ENCODE results near the gene PKNOX2.

PKNOX2 gene

DNA sequence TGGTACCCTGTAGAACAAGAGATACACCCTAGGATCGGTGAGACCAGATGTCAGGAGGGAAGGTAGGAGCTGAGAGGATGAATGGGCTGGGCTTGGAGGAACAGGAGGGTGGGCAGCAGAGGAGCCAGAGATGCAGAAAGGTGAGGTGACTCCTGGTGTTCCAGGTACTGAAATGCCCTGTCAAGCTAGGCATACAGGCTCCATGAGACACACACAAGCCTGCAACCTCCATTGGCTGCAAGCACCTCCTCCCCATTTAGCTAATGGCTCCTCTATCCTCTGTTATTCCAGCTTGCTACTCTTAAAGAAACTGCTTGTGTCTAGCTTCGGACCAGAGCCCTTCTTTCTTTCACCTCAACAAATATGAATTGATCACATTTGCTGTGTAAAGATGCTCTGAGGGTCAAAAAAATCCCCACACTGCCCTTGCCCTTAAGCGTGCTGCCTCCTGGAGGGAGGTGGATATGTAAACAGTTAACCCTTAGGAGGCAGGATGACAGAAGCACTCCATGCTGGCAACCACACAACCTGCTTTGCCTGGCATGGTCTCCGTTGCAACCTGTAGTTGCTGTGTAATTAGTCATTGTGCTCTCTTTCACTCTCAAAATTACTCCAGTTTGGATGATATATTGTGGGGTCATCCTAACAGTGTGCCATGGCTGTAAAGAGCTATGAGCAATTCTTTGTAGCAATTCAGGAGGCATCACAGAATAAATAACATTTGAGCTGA, 156.0 kb downstream of the PKNOX2 start:
- DNase-seq, result no peak

DNA sequence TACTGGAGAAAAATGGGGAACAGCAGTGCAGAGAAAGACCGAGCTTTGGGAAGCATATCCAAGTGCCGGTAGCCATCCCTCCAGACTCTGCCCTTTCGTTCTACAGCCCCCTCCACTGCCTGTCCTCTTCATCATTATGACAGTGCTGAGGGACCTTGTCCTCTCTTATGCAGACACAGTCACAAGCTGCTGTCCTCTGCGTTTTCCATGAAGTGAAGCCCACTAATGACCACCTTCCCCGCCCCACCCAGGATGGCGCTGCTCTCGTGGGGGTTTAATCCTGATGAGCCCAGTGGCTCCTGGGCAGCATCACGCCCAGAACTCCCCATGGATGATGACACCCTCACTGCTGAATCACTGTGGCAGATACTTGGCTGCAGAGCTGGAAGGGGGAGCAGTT, 157.7 kb downstream of the PKNOX2 start:
- no peak for DNase-seq

DNA sequence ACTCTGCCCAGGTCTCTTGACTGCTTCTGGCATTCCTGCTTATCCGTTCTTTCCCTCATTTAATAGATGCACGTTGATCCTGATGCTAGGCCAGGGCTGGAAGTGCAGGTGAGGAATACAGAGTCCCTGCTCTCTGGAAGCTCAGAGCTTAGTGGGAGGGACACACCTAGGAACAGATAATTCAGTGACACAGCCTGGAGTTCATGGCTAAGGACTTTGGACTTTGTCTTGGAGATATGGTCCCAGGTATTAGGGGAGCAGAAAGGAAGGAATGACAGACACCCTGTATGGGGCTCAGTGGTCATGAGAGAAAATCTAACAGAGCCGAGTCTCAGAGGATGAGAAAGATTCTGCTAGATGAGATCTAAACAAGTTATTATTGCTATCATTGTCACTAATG, 160.6 kb downstream of the PKNOX2 start:
- DNase-seq, result no peak

DNA sequence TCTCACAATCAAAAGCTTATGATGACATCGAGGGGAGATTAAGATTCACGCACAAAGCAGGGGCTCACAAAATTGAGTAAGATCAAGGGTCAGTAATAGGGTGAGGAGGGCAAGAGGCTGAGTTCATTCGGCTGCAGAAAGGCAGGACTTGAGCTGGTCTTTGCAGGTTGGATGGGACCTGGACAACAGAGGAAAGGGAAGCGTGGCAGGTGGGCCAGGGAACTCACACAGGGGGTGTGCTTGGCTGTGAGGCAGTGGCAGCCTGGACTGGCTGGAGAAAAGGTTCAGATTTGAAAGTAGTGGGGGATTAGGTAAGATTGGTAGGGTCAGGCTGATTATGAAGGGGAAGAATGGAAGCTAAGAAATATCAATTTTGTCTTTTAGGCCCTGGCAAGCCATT, 161.6 kb downstream of the PKNOX2 start:
- DNase-seq, result no peak

DNA sequence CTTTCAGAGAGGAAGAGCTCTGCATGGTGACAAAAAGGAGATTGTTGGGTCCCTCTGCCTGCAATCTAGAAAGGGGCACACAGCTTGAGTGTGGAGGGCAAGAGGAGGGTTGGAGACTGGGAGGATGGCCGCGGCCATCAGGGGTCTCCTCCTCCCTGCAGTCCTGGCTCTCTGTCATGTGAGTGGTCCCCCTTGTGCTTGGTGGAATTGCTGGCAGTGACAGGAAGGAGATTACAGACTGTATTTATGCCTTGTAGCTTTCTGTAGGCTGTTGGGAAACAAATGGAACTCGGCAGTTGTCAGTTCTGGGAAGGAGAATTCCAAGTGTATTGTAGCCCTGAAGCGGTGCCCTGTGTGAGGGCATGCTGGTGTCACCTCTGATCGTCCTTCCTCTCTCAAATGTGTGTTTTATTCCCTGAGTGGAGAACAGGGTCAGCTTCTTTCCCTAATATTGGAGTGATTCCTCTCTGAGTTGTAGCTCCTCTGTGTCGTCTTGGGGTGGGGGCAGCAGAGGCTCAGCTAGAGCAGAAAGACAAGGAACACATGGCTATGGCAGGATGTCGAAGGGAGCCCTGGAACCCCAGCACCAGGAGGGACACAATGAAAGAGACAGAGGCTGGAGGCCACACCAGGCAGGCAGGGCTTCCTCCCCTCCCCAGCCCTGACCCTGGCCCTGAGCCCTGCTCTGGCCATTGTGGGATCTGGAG, 163.1 kb downstream of the PKNOX2 start:
- no peak for DNase-seq

DNA sequence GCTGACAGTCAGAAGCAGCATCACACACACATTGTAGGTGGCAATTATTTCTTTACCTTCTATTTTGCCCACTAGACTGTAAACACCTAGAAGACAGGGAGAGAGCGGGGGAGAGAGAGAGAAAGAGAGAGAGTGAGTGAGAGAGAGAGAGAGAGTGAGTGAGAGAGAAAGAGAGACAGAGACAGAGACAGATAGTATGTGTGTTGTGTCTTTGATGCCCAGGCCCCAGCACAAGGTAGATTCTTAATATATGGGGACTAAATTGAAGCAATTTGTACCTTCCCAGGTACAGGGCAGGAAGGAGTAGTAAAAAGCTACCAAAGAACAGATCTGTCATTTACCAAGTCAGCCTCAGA, 163.7 kb downstream of the PKNOX2 start:
- DNase-seq, result no peak

DNA sequence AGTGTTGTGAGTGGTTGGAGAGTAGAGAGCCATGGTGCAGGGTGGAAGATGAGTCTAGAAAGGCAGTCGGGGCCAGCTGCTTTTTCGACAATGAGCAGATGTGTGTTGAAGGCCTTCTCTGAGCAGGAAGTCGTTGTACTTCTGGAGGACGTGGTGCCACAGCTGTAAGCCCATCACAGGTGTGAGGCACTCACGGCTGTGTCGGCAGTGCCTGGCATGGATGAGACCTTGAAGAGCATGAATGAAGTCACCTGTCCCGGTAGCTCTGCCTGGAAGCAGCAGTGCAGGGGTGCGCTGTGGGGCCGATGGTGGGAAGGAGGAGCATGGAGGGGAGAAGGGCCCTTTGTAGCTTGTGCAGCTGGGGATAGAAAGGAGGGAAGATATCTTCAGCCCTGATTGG, 165.2 kb downstream of the PKNOX2 start:
- DNase-seq, result no peak

DNA sequence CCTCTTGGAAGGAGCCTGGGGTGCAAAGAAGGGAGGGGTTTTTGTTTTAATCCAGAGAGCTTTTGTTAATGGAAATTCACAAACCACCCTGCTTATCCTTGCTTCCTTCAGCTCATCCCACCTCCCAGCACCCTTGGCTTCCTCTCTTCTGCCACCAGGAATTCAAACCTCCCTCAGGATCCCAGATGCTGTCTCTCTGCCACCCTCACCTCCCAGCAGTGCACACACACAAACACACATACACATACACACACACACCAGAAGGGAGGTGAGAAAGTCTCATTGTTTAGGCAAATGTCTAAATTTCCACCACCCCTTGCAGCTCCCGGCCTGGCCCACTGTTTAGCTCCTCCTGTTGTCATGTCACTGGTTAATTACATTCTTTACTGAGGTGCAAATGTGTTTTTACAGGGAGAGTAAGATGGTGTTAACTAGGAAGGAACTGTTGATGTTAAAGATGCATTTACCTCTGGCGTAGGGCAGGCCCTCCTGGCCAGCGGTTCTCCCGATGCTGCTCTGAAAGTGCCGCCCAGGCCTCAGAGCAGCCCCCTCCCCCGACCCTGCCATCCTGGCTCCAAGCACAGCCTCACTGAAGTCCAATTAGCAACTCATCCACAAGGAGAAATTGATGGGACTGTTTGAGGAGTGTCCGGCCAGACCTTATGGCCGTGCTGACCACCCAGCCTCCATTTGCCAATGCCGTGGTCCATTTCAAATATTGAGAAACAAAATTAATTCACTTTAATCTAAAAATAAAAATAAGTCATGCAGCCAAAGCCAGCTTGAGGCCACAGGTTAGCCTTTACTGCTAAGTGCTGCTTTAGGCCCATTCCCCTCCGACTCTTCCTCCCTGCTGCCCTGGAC, 166.1 kb downstream of the PKNOX2 start:
- DNase-seq, result no peak

DNA sequence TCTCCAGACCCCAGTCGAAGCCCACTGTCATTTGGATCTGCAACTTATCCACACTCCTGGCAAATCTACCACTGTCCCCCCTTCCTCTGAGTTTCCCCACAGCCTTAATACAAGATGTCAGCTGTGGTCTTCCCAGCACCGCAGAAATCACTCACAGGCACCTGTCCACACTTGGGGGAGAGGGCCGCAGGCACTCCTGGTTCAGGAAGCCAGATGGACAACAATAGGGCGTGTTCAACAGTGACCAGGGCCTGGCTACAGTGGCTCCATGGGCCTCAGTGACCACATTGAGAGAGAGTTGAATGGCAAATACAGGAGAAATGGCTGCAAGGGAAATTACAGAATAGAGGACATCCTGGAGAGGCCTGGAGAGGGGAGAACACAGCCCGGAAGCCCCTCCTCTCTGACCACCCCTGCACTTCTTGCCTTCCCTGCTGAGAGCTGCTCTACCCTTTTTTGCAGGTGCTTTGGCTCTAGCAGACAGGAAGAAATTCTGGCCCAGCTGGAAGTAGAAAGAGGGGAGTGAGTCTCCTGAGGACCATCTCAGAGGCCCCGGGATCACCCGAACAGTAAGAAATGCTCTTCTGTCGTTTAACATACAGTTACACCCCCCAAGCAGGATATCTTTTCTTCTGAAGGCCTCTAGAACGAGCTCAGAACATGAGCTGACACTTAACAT, 166.9 kb downstream of the PKNOX2 start:
- no peak for DNase-seq

DNA sequence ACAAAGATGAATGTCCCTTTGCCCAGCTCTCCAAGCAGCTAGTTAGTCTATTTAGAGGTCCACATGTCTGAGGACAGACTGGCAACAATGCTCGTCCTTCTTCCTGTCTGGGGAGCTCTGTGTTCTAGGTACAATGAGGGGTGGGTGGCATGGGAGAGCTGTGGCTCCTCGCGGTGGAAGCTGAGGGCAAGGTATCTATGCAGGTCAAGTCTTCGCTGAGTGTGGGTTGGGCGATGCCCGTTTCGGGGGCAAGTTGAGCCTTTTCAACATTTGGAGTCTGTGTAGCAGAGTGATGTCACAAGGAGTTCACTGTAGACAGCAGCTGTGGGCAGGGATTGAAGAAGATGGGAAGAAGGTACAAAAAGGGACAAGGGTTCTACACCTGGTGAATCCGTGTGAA, 168.3 kb downstream of the PKNOX2 start:
- no peak for DNase-seq

DNA sequence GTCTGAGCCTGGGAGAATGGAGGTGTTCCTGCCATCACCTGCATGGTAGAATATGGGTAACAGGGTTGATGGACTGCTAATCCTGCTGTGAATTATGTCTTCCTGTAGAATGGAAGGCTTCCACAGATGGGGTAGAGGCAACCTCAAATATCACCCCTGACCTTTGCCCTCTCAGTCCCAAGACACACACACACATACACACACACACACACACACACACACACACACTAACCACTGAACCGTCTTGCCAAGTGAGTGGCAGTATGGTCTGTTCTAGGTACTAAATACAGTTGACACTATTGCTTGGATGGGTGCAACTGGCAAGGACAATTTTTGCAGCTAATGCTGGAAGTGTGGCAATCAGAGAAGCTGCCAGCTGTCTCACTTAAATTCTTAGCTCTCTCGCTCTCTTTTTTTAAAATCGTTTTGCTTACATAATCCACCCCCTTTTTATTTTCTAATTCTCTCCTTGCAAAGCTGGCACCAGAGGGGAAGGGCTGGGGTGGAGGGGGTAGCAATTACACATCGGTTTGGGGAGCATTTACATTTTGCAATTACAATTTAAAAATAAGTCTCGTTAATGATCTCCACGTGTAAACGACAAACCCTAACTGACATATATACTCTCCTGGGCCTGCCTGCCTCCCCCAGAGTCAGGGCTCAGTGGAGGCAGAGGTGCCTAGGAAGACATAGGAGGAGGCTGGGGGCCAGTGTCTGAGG, 169.0 kb downstream of the PKNOX2 start:
- no peak for DNase-seq

DNA sequence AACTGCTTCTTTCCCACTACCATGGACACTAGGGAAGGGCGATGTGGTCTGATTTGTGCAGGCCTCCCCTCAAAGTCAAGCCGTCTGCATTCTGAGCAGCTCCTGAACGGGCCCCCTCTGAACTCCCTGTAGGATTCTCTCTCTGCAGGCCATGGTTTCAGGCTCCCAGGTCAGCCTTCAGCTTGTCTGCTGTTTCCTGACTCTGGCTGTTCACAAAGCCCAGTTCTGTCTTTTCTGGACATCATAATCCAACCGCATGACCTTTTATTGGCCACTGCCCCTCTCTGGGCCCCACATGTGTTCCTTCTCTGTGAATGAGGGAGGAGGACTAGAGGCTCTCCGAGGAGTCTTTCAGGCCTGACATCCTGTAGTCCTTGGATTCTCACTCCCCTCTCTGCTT, 170.6 kb downstream of the PKNOX2 start:
- no peak for DNase-seq

DNA sequence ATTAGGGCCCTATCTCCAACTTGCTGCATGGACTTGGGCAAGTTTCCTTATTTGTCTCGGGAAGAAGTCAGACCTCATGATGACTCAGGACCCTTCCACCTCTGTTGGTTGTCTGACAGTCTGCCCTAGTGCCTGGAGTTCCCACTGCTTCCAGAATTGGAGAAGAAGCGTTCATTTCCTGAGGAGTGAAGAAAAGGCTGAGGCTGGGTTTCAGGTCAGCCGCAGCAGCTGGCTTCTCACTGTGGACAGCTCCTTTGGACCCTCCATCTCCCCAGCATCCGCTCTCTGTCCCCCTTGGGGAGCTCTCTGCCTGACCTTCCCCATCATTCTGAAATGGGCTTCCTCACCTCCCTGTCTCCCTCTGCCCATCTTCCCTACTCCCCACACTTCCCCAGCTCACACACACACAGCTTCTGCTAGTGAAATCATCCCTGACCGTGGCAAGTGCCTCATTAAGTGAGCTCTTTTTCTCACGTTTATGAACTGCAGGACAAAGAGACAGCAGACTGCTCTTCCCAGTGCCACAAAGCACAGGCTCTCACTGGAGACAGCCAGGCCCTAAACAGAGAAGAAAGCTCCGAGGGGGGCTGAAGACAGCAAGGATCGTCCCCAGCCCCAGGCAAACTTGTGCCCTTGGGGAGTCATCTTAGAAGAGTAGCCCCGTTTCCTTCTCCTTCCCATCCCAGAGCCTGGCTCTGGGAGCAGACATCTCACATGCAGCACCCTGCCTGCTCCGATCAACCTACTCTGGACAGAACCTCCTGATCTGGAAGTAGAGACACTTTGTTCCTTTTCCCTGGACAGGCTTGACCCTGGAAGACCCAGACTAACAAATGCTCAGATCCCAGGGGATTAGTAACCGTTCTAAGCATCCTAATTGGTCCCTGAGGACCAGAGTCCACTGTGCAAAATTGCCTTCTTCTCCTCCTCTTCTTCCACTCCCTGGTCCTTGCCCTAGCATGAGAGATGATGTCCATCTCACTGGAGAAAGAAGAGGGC, 173.6 kb downstream of the PKNOX2 start:
- no peak for DNase-seq

DNA sequence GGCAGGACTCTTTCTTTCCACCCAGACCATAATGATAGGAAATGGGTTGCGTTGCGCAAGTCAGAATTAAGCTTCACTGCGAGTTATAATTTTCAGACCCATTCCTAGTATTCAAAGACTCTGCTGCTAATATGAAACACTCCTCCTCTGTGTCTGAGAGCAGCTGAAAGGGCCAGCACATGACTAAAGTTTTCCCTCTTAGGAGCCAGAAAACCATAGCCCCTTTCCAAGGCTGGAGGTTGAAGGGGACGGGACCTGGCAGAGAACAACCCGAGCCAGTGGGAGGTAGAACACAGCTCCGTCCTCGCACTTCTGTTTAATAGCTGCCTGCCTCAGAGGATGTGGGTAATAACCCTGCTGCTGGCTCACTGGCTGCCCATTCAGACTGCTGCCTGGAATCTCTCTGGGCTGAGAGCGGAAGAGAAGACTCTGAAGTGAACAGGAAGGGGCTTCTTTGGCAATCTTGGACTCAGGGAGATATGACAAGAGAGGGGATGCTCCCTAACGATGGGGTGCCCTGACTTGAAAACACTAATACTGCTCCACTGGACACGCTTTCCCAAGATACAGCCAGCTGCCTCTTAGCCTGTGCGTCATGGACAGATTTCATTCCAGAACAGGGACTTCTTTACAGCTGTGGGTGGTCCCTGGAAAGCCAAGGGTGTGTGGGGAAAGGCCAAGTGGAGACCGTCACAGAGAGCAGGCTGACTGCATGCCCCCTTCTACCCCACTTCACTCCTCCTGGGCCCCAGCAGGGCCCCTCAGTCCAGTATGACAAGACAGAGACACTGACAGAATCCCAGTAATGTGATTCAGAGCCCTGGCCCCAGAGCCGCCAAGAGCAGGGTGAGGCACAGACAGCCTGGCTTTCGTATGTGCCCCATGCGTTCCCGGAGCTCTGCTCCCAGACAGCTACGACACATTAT, 174.6 kb downstream of the PKNOX2 start:
- peak; percentile 57 for DNase-seq

DNA sequence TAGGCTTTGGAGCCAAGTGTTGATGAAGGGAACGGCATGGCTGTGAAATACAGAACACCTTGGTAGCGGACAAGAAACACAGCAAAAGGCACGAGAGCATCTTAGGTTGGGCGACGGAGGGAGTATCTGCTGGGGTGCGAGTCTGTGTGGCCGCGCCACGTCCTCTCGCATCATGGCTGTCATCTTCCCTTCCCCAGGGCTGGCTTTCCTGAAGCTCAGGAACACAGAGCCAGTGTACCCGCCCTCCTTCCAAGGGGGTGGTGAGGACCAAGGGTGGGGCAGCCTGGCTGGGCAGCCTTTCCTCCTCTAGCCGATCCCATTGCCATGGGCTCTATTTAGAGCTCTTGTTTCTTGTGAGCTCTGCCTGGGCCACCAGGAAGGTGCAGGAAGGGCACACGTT, 177.1 kb downstream of the PKNOX2 start:
- DNase-seq, result no peak

DNA sequence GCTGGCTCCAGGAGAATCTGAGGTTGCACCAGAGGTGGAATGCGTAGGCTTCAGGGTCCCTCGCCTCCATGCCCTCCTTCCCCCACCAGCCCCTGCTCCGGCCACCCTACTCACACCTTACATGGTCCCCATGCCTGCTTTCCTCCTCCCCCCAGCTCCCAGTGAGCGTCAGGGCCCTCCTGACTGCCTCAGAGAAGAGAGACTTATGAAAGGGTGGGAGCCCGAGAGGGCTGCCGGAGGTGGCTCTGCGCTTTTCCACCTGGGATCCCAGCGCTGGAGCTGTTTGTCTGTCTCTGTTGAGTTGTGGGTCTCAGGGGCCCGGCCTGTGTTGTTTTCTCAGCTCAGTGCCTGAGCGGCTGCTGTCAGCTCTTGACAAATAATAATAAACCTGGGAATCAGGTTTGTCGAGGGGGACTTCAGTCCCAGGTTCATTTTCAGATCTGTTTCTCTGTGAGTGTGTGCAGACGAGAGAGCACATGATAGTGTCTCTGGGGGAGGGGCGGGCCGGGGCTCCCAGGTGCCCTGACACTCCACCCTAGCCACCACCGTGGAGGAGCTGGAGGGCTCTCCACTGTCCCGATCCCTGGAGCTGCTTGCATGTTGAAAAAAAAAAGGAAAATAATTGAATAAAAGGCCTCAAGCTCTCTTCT, 177.9 kb downstream of the PKNOX2 start:
- no peak for DNase-seq

DNA sequence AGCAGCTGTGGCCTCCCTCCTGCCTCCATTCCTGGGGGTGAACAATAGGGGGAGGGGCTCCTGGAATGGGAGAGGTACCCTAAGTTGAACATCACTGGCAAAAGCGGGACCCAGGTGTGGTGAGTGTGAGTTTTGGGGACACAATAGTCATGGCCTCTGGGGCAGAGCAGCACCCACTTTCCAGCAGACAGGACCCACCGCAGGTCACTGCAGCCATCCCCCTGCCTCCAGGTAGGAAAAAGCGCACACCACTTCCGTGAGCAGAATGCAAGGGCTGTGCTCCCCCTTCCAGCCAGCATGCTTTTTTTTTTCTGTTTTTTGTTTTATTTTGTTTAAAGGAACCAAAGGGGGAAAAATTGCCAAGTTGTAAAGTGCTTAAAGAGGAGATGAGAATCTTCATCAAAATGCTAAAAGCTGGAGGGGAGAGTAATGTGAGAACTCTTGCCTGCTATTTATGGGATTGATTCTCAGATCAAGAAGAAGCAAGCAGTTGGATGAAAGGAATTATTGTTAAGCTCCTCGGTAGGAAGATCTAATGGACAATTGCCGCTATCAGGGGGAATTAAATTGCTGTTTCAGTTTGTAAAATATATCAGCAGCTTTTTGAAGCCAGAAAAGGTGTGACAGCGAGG, 178.7 kb downstream of the PKNOX2 start:
- DNase-seq, result no peak

DNA sequence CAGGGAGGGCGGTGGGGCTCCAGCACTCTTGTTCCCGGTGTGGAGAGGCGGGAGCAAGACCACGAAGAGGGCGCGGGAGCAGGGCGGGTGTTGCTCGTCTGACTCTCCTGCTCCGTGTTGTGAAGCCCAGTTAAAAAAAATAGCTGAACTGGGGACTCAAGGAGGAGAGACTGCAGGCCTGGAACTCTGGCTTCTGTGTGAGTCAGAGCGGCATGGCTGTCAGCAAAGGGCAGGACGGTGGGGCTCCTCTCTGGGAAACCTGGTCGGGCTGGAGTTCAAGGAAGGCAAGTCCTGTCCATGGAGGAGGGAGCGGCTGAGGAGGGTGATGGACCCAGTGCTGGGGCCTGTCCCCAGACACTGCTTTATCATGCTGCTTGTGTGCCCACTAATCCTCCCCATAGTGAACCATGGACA, 179.2 kb downstream of the PKNOX2 start:
- peak; percentile 49 for DNase-seq

DNA sequence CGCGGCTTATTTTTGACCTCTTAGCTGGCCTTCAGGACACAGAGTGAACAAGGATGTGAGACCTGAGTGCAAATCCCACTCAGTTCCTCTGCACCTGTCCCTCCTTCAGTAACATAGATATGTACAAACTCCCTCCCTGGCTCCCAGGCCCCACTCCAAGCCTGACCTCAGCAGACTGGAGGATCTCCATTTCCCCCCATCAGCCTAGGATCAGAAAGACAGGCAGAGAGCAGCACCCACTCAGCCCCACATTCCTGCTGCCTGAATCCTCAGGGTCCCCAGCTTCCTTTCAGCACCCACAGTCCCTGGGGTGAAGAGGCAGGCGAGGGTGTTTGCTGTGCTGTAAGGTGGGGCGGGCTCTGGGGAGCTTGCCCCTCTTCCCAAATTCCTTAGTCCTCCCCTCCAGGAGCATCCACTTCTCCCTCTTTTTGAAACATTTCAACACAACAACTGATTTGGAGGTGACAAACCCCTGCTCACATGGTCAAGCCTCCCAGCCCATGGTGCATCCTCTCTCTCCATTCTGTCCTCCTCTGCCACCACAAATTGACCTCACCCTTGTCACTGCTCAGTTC, 180.4 kb downstream of the PKNOX2 start:
- DNase-seq, result no peak

Measured in retina (tissue), 1 donor.